ENCODE results near the gene AGGF1.

GRCh38 chr5:77083088-77083487, 52.9 kb downstream of the AGGF1 start:
- no peak for TF ChIP-seq CTCF (conservative IDR thresholded peaks at IDR 0.05)
- no peak for TF ChIP-seq EZH2 (IDR thresholded peaks at IDR 0.05; ENCODE audit: low read depth)

Data from PC-9 (cell line).